Activated CD4-positive, alpha-beta T cell treated with anti-CD3 and anti-CD28 coated beads, Interleukin-2, amount 50 U/mL, for 1 hour (primary cell): ENCODE measurements around the gene CDSN.

Experiments used
- DNase-seq: peaks from one replicate; pipeline ENCODE4 v3.0.0-alpha.2; 2020

The CDSN gene

GRCh38 chr6:31114970-31115849, 5.0 kb downstream of the CDSN start:
- DNase-seq: no peak

- DNase-seq: no peak
Measured at GRCh38 chr6:31114541-31114878, 5.7 kb downstream of the CDSN start, which contains the start of gene PSORS1C1. TSS of gene PSORS1C1 (plus strand) at chr6:31114800. CDS start at chr6:31129633, 14,833 bp downstream.

GRCh38 chr6:31113861-31114540, 6.2 kb downstream of the CDSN start:
- no peak for DNase-seq

- no peak for DNase-seq
Measured at GRCh38 chr6:31112478-31112877, 7.8 kb downstream of the CDSN start, which contains the start of gene C6orf15. TSS of gene C6orf15 (minus strand) at chr6:31112575. CDS start at chr6:31112555, 20 bp downstream.

- DNase-seq: no peak
Measured at GRCh38 chr6:31111712-31112111, 8.5 kb downstream of the CDSN start.

GRCh38 chr6:31110825-31111582, 9.2 kb downstream of the CDSN start:
- DNase-seq: no peak

GRCh38 chr6:31107052-31107451, 13.2 kb downstream of the CDSN start:
- no peak for DNase-seq

- DNase-seq: no peak
Measured at GRCh38 chr6:31103136-31103535, 17.1 kb downstream of the CDSN start.

GRCh38 chr6:31098449-31098938, 21.8 kb downstream of the CDSN start:
- DNase-seq: no peak

- no peak for DNase-seq
Measured at GRCh38 chr6:31096656-31097055, 23.6 kb downstream of the CDSN start.

GRCh38 chr6:31096215-31096614, 24.0 kb downstream of the CDSN start:
- DNase-seq: no peak

- peak; percentile 16 for DNase-seq
Measured at GRCh38 chr6:31094389-31094881, 25.8 kb downstream of the CDSN start.

GRCh38 chr6:31092769-31093505, 27.3 kb downstream of the CDSN start:
- no peak for DNase-seq

- no peak for DNase-seq
Measured at GRCh38 chr6:31092238-31092637, 28.0 kb downstream of the CDSN start.

GRCh38 chr6:31091680-31092079, 28.6 kb downstream of the CDSN start:
- DNase-seq: no peak

- no peak for DNase-seq
Measured at GRCh38 chr6:31090973-31091364, 29.3 kb downstream of the CDSN start.

GRCh38 chr6:31090275-31090972, 29.8 kb downstream of the CDSN start:
- no peak for DNase-seq

- peak; percentile 92 for DNase-seq
Measured at GRCh38 chr6:31087494-31088089, 32.7 kb downstream of the CDSN start.

GRCh38 chr6:31086788-31087440, 33.3 kb downstream of the CDSN start:
- DNase-seq: no peak

- DNase-seq: peak; percentile 31
Measured at GRCh38 chr6:31083742-31084354, 36.4 kb downstream of the CDSN start.
